SH-SY5Y (cell line): Measurements from ENCODE around the gene PRKG2.

ENCODE experiments used
- GATA2 ChIP-seq: IDR thresholded peaks from 2 replicates; pipeline ENCODE4 v1.6.1; 2011; ENCODE audit warnings: mild to moderate bottlenecking, low read depth, low read length
- GATA3 ChIP-seq: IDR thresholded peaks from 2 replicates; pipeline ENCODE4 v1.6.1; 2011; ENCODE audit warnings: low read depth, mild to moderate bottlenecking, low read length, moderate library complexity

Gene PRKG2

GRCh38 chr4:81235982-81236749 is 21.1 kb upstream of the PRKG2 start:
- TF ChIP-seq GATA3 (no peak), GATA2 (no peak)

- TF ChIP-seq GATA2 (no peak), GATA3 (no peak)
Measured at GRCh38 chr4:81227968-81228367, 12.9 kb upstream of the PRKG2 start.

GRCh38 chr4:81227138-81227537 is 12.1 kb upstream of the PRKG2 start:
- no peak for TF ChIP-seq GATA2
- no peak for TF ChIP-seq GATA3

- TF ChIP-seq GATA2 = no peak
- TF ChIP-seq GATA3 = no peak
Measured at GRCh38 chr4:81225252-81225651, 10.2 kb upstream of the PRKG2 start.

GRCh38 chr4:81221303-81222081 is 6.5 kb upstream of the PRKG2 start:
- TF ChIP-seq GATA2 = no peak
- TF ChIP-seq GATA3 = no peak

GRCh38 chr4:81220271-81220670 is 5.2 kb upstream of the PRKG2 start:
- no peak for TF ChIP-seq GATA3
- no peak for TF ChIP-seq GATA2

- no peak for TF ChIP-seq GATA3
Measured at GRCh38 chr4:81218206-81218605, 3.2 kb upstream of the PRKG2 start.

GRCh38 chr4:81217779-81218178 is 2.8 kb upstream of the PRKG2 start:
- TF ChIP-seq GATA2 (no peak), GATA3 (no peak)

- no peak for TF ChIP-seq GATA2
- no peak for TF ChIP-seq GATA3
Measured at GRCh38 chr4:81215931-81216330, 909 bp upstream of the PRKG2 start.

GRCh38 chr4:81214144-81214880 is 710 bp downstream of the PRKG2 start:
- TF ChIP-seq GATA2 (no peak), GATA3 (no peak)

- no peak for TF ChIP-seq GATA3
- TF ChIP-seq GATA2 = no peak
Measured at GRCh38 chr4:81213671-81214070, 1.4 kb downstream of the PRKG2 start.

- no peak for TF ChIP-seq GATA3
- TF ChIP-seq GATA2 = no peak
Measured at GRCh38 chr4:81211956-81212355, 3.1 kb downstream of the PRKG2 start.

- TF ChIP-seq GATA3 (no peak), GATA2 (no peak)
Measured at GRCh38 chr4:81207828-81208227, 7.2 kb downstream of the PRKG2 start.

GRCh38 chr4:81205302-81205701 is 9.7 kb downstream of the PRKG2 start:
- TF ChIP-seq GATA3 = no peak
- no peak for TF ChIP-seq GATA2

GRCh38 chr4:81204571-81204970 is 10.5 kb downstream of the PRKG2 start:
- TF ChIP-seq GATA3 (no peak), GATA2 (no peak)
